Amniotic epithelial cell (primary cell): ENCODE results near the gene LRP2.
"Not testable (repeated sequence)": the region's sequence is repeated elsewhere in the genome, so short reads cannot be mapped to it uniquely, and the experiment has no call there.

Experiments
- DNase-seq: peaks from one replicate; pipeline ENCODE4 v3.0.0-alpha.2; 2010; ENCODE audit warnings: low read depth

Gene LRP2

DNA sequence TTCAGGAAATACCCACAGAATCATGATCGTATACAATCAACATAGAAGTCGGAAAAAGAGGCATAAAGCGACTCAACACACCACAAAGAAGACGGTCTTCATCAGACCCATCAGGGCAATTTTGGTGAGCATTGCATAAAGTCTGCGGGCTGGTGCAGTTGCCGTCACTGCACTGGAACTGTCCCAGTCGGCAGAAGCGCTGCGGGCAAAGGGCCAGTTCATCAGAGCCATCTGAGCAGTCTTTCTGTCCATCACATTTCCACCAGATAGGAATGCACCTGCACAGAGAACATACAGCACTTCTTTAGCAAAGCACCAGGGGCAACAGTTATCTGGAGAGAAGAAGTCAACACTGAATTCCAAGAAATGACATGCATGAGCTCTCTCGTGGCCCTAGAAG is 187.2 kb downstream of the LRP2 start:
- no peak for DNase-seq

DNA sequence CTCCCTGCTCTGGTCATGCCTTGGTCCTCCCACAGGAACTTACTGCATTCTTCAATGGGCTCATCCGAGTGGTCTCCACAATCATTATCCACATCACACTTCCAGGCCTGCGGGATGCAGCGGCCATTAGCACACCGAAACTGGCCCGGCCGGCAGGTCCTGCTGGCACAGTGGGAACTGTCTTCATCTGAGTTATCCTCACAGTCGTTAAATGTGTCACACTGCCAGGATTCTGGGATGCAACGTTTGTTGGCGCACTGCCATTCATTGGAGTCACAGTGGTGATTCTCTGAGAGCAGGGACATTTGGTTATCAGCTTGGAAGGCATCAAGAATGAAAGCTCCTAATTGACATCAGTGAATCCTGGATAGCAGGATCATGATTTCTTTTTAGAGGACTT is 188.5 kb downstream of the LRP2 start:
- DNase-seq, result no peak

DNA sequence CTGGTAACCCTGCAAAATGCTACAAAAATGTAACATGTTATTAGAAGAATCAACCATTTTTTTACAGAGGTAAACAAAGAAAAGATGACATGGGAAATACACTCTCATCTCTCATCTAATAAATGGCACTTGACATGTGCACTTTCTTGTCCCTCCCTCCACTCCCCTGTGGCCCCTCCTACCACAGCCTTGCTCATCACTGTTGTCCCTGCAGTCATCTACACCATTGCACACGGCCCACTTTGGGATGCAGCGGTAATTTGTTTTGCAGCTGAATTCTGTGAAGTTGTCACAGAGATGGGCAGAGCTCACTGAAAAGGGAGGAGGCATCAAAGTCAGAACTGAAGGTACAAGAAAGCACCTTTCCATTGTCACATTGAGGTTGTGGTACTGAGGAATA is 189.4 kb downstream of the LRP2 start:
- no peak for DNase-seq

DNA sequence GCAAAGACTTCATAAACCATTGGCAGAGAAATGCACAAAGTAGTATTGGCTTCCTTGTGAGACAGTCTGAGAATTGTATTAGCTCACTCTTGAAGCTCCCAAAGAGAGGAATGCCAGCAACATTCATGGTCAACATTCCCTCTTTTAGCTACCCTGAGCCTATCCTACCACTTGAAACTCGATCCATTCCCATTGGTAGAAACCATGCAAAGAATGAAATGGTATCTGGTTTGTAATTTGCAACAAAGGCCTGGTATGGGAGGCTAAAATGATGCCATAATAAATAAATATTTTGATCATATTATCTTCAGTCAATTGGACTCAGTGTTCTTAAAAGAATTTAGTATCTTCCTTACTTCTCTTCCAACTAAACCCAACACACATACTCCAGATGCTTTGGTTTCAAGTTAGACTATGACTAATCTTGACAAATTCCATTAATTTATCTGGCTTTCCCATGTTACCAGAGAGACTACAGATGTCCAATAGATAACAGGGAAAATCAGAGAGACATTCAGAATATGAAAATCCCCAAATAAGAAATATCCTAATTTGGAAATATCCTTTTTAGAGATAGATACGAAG is 190.1 kb downstream of the LRP2 start:
- peak; percentile 3 for DNase-seq

DNA sequence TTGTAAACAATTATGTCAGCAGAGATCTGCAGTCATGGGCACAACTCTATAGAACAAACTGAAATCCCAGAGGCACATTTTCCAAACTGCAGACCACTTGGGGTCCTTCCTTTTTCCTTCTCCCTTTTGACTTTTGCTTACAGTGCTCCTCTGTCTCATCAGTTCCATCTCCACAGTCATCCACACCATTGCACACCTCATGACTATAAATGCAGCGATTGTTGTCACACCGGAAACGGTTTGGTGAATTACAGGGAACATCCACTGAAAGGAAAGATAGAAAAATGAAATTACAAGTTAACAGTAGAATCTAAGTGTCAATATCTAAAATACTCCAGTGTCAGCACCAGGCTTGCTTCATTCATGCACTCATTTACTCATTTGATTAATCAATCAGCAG is 196.5 kb downstream of the LRP2 start:
- DNase-seq, result no peak

DNA sequence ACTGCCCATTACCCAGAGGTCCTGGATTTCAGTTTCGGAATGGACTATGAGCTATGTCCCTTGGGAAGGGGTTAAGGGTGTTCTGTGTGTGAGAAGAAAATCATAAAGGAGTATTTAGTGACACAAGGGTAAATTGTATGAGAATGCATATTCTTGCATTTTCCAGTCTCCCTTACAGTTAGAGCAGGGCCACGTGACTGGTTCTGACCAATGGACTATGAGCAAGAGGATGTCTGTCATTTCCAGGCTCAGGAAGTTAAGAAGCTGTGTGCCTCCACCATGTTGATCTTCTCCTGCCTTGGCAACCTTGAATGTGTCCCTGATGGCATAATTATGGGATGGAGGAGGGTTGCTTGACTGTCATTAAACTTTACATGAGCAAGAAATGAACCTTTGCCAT is 198.0 kb downstream of the LRP2 start:
- DNase-seq, result no peak

DNA sequence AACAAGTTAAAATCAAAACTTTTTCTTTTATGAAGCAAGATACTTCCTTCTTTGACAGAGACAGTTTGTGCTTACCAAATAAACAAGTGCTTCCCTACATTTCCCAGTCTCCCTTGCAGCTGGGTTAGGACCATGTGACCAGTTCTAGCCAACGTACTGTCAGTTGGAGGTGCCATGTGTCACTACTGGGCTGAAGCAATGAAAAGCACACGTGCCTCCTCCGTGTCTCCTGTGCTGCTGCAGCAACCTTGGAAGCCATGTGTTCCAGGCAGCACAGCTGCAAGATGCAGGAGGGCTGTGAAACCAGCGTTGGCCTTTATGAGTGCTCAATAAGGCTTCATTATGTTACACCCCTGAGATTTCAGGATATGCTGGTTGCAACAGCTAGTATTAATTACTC is 199.7 kb downstream of the LRP2 start:
- no peak for DNase-seq

DNA sequence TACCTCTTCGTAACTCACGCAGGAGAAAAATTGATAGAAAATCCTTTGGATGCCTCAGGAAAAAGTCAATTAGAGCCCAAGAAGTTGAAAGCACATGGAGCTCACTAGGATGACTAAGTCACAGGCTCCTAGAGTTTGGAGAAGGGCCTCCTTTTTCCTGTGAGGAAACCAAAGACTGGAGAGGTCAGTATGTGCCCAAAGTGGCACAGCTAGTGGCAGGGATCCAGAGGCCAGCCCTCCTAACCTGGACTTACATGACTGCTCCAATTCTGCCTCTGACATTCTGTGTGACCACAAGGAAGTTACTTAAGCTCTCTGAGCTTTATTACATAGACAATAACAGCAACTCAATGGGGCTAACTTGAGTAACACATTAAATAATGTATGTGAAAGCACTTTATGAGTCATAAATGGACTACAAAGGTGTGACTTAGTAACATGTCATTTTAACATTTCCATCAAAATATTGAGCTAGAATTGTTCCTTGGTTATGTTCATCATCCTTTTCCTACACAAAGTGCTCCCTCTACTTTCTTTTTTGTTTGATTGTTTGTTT is 201.3 kb downstream of the LRP2 start:
- DNase-seq, result no peak

DNA sequence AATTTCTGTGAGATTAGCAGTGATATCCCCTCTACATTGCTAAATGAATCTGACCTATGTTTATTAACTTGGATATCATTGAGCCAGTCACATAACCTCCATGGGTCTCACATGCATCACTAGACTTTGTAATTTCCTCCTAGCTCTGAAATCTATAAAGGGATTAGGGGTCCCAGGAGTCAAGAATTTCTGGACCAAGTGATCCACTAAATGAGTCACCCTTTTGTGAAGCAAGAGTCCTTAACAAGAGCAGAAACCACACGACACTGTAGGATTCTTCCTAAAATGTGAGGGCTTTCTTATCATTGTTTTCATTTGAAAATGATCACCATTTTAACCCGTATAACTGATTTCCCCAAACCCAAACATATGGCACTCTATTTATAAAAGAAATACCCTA is 202.6 kb downstream of the LRP2 start:
- DNase-seq, result peak; percentile 17

DNA sequence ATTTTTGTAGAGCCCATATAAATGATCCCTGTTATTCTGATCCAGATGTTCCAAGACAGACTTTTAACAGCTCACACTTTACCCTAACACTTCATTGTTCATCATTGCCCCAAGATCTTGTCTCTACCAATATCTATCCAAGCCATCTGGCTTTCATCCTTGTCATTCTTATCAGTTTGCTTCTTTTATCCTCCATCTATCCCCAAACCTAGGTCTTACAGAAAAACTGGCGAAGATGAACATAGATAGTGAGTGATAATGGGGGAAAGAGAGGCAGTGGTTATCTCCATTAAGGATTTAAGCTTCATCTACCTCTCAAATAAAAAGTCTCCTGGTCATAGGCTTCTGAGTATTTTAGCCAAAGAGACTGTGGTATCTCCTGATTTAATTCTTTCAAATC is 203.5 kb downstream of the LRP2 start:
- DNase-seq, result no peak

DNA sequence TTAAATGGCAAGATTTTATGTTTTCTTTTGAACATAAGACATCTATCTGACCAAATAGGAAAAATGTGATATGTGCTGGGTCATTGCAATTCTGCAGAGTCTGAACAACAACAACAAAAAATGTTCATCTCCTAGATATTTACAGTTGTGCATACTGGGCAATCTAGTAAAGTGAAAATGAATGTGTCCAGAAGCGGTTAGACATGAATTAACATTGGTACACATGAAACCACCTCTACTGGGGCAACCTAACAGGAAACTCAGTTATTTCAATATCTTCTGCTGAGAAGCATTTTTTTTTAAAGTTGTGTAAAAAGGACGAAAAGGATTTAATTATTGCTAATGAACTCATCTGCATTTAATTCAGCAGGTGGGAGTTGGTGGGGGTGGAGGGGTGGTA is 216.1 kb downstream of the LRP2 start:
- DNase-seq, result no peak

DNA sequence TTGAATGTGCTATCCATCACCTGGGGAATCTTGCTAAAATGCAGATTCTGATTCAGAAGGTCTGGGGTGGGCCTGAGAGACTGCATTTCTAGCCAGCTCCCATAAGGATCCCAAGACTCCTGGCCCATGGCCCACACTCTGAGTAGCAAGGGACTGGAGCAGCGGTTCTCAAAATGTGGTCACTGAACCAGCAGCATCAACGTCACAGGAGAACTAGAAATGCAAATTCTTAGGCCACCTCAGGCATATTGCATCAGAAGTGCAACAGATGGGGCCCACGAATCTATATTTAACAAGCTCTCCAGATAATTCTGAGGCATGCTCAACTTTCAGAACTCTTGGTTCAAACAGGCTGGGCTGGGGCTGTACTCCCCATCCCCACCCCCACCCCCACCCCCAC is 218.3 kb downstream of the LRP2 start:
- no peak for DNase-seq

DNA sequence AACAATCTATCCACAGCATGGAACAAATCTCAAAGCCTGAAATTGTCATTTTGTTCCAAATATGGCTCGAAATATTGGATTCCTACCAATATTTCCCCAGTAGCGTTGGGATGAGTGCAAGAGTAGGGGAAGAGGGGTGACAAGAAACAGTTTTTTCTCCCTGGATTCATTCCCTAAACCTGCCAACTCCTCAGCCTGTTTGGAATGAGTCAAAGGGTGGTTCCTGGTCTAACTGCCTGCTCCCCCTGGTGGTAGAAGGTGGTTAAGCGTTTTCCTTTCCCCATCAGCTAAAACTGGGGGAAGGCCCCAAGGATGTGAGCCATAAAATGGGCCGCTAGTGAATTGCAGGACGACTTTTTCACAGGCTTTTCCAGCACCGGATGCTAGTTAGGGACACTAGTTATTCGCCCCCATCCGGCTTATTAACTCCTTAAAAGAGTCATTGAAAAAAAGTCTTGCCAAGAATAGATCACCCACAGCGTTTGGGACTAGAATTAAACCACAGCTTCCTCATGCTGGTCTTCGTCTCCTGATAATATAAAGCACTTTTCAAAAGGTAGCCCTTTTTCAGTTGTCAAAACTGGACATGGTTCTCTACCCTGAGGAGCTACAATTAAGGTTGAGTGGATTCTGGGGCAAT is 220.5 kb downstream of the LRP2 start:
- peak; percentile 52 for DNase-seq

DNA sequence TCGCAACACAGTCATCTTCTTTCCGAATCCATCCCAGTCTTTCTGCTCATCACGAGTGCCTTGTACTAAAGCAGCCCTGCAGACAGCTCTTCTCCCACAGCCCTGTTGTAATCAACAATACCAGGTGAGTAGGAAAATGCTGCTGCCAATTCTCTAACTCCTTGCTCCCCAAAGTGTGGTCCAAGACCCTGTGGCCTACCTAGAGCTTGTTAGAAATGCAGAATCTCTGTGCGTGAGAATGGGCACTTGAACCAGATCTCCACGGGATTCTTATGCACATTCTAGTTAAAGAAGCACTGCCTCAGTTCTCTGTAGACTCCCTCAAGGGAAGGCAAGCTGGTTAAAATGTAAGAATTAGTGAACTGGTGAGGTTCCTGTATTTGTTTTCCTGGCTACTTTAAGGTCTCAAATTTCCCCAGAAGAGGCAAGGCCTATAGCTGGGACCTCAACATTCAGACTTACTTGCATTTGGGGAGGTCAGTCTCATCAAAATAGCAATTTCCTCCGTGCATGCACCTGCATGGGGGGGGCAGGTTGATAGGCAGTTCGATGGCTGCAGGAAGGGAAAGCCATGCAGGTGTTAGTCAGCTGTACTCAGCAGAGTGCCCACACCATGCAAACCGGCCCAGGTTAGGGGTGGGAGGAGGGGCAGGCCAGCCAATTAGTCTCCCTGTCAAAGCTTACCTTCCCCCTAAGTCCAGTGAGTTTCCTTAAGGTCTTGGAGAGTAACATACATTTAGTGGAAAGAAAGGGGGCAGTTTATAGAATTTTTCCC is 222.2 kb downstream of the LRP2 start:
- no peak for DNase-seq

DNA sequence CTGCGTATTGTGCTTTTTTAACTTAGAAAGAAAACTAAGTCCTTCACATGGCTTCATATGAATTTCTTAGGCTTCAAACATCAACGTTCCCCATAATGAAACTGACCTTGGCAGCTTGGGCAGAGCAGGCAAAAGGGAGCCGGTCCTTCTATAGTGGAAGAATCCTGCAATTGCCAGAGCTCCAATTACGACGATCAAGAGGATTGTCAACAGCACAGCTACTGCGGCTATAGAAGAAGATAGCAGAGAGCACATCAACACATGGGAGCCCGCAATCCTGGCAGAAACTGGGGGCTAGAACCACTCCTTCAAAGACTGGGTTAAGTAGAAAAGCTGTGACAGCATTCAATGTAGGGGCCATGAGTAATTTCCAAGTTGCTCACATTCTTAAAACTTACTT is 223.2 kb downstream of the LRP2 start:
- no peak for DNase-seq

DNA sequence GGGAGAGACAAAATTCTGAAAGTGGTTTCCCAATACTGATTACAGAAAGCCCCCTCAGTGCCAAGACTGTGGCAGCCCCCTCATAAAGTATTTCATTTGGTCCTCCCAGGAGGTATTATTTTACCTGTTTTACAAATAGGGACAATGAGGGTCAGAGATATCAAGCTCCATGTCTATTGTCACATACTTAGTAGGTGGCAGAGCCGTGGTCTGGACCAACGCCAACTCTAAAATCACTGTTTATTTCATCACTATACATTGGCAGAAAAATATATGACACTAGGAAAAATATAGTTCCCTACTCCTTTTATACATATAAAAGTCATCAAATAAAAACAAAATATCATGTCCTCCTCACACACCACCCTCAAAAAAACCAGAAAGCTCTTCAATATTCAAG is 224.4 kb downstream of the LRP2 start:
- DNase-seq, result no peak

DNA sequence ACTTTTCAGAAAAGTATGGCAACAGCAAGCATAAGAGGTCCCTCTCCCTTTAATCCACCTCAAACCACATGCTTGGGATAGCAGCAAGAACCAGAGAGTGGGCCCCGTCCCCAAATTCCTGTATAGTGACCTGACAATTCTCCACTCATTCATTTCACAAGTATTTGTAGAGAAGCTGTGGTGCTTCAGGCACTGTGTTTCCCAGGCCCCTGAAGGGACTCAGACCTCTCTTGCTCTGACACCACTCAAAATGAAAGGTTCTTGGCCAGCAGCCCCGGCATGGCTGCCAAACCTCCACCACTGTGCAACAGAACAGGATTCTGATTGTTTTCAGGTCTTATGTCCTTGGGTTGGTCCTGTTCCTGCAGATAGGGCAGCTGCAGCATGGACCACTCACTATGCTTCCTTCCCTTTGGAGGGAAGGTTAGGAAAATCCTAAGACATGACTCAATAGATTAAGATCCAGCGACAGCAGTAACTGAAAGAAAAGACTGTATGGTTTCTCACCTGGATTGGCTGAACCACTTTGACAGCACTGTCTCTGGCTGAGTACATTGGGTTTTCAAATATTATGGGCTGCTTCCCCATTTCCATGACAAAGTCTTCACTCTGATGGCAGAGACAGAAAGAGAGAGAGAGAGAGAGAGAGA is 225.3 kb downstream of the LRP2 start:
- DNase-seq, result peak; percentile 37

DNA sequence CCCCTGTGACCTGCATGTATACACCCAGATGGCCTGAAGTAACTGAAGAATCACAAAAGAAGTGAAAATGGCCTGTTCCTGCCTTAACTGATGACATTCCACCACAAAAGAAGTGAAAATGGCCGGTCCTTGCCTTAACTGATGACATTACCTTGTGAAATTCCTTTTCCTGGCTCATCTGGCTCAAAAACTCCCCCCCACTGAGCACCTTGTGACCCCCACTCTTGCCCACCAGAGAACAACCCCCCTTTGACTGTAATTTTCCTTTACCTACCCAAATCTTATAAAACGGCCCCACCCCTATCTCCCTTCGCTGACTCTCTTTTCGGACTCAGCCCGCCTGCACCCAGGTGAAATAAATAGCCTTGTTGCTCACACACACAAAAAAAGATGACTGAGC is 225.9 kb downstream of the LRP2 start:
- DNase-seq, result not testable (repeated sequence)

DNA sequence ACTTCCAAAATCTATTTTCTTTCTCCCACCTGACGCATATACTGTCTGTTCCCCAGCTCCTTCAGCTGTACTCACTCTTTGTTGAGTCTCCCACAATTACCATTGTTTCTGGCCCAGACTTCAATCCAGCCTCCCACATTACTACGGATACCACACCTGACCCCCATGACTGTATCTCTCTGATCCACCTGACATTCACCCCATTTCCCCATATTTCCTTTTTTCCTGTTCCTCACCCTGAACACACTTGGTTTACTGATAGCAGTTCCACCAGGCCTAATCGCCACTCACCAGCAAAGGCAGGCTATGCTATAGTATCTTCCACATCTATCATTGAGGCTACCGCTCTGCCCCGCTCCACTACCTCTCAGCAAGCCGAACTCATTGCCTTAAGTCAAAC is 228.1 kb downstream of the LRP2 start:
- not testable (repeated sequence) for DNase-seq

DNA sequence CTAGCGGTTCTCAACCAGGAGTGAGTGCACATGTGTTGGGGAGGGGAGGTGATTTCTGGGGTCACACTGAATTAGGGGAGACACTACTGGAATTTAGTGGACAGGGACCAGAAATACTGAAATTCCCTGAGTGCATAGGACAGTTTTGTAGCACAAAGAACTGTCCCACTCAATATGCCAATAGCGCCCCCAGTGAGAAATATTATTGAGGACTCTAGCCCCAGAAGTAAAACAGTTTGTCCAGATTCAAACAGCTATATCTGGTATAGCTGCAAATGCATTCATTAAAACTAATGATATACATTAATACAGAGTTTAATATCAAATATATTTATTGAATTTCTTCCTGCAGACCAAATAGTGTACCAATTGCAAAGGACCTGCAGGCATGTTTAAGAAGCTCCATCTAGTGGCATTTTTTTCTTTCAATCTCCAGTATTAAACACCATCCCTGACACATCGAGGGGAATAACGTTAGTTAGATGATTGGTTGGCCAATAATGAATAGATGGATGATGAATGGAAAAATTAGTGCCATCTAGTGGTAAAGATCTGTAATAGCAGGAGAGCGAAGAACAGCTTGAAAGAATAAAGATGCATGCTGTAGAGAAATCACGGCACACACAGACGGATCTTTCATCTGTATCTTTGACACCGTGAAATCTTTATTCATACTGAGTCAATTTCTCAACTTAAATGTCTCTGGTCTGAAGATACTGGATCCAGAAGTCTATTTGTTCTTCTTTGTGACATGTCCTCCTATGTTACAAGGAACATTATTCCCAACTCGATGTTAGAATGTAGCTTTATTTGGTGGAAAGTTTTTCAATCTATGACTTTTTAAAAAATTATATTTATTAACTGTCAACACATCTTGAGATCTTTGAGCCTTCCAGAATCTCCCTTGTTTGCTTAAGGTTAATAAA is 230.5 kb downstream of the LRP2 start:
- DNase-seq, result peak; percentile 42

DNA sequence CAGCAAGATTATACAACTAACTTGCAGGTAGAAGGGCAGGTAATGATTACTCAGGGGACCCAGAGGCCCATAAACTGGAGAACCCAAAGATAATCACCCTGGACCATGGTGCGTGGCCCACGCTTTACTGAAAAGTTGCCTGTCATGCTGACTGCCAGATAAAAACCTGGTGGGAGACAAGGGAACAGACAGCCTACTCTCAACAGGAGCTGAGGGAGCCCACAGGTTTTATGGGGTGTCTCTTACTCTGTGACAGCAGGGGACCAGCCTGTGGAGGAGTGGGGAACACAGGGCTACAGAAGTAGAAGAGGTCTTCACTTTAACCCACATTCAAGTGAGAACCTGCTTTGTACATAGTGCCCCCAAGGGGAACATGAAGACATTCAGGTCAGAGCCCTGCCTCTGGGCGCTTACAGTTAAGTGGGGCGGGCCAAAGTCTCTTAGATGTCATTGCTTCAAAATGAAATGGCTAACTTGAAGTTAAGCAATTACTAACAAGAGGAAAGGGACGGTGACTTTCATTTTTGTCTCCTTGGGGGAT is 232.6 kb downstream of the LRP2 start:
- DNase-seq, result no peak
